ENCODE measurements around the gene SPPL2B. TPM values are rescaled to one million over a fixed set of nuclear protein-coding genes. Genes with fewer than 3 reads are reported as not detected.

Gene SPPL2B
- total and polyA plus RNA-seq, 5 experiments from 2014 or later = 10.5 to 175 (median 17.3) TPM

- peak overlapping the region; percentile 31 to 100 (median 99) for H3K27ac Mint-ChIP-seq
- peak overlapping the region; percentile 95 to 100 (median 99) for H3K4me3 Mint-ChIP-seq
- ATAC-seq (no peak), DNase-seq (no peak)
- H3K27me3 Mint-ChIP-seq = no peaks in the 10 kb centered on the region
- H3K4me1 Mint-ChIP-seq = peaks cover 35 to 67% (median 61%) of the 10 kb centered on the region in 4 donors
- no peaks in the 10 kb centered on the region for H3K9me3 Mint-ChIP-seq
- peaks cover 0 to 40% (median 10%) of the 10 kb centered on the region in 3 donors for H3K36me3 Mint-ChIP-seq
- POLR2A ChIA-PET = interaction anchor here (0.6 to 2.9 kb wide), 8 partner anchors 15 to 836 kb away, joined by 3 to 13 read pairs (median 4); partner anchors contain the start of genes PLEKHJ1 and REEP6
Observed at GRCh38 chr19:2326699-2327360, 1.7 kb upstream of the SPPL2B start.

GRCh38 chr19:2327773-2328400 lies 597 bp upstream of the SPPL2B start:
- peaks cover 39 to 76% (median 70%) of the 10 kb centered on the region in 4 donors for H3K4me1 Mint-ChIP-seq
- peak overlapping the region; percentile 95 to 100 (median 99) for H3K4me3 Mint-ChIP-seq
- ATAC-seq = peak; percentile 1 to 44
- DNase-seq = peak in 8 of 10 donors; percentile 36 to 74 (median 51)
- H3K9me3 Mint-ChIP-seq = no peaks in the 10 kb centered on the region
- H3K27ac Mint-ChIP-seq = peak overlapping the region; percentile 94 to 100 (median 99)
- H3K36me3 Mint-ChIP-seq = peaks cover 0 to 31% (median 10%) of the 10 kb centered on the region in 3 donors
- H3K27me3 Mint-ChIP-seq = no peaks in the 10 kb centered on the region
- POLR2A ChIA-PET = interaction anchor here (0.6 to 1.7 kb wide), 20 partner anchors 9 to 1464 kb away, joined by 3 to 11 read pairs (median 4); partner anchors contain the start of genes GADD45B, LMNB2, PLEKHJ1 and REEP6

GRCh38 chr19:2329149-2329478 lies 630 bp downstream of the SPPL2B start:
- Mint-ChIP-seq H3K9me3 (no peaks in the 10 kb centered on the region), H3K4me3 (peak overlapping the region; percentile 80 to 100 (median 92)), H3K27ac (peak overlapping the region; percentile 91 to 99 (median 96)), H3K4me1 (peaks cover 42 to 84% (median 78%) of the 10 kb centered on the region in 4 donors), H3K36me3 (peaks cover 0 to 20% (median 10%) of the 10 kb centered on the region in 3 donors), H3K27me3 (no peaks in the 10 kb centered on the region)
- DNase-seq (no peak), ATAC-seq (no peak)
- POLR2A ChIA-PET = interaction anchor here (0.5 to 3.7 kb wide), 6 partner anchors 13 to 99 kb away, joined by 3 to 27 read pairs (median 4); partner anchors contain the start of gene TIMM13

- peak overlapping the region; percentile 80 to 100 (median 92) for H3K4me3 Mint-ChIP-seq
- H3K36me3 Mint-ChIP-seq = peaks cover 0 to 16% (median 6%) of the 10 kb centered on the region in 3 donors
- ATAC-seq (no peak), DNase-seq (no peak)
- H3K9me3 Mint-ChIP-seq = no peaks in the 10 kb centered on the region
- no peaks in the 10 kb centered on the region for H3K27me3 Mint-ChIP-seq
- POLR2A ChIA-PET = interaction anchor here (0.5 to 3.7 kb wide), 9 partner anchors 11 to 264 kb away, joined by 3 to 27 read pairs (median 3); no protein-coding TSS in a partner anchor
- H3K4me1 Mint-ChIP-seq = peaks cover 42 to 82% (median 78%) of the 10 kb centered on the region in 4 donors
- H3K27ac Mint-ChIP-seq = peak overlapping the region; percentile 91 to 99 (median 96)
Observed at GRCh38 chr19:2329501-2329916, 1.0 kb downstream of the SPPL2B start.

DNA sequence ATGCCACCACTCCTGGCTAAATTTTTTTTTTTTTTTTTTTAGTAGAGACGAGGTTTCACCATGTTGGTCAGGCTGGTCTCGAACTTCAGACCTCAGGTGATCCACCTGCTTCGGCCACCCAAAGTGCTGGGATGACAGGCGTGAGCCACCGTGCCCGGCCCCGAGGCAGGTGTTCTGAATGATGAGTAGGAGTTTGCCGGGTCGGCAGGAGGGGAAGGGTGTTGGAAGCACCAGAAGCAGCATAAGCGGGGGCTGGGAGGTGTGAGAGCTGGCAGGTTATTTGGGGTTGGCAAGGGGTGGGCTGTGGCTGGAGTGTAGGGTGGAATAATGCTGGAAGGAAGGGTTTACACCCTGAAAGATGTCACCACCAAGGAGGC lies 1.8 kb downstream of the SPPL2B start:
- Mint-ChIP-seq H3K27ac (peak overlapping the region; percentile 94 to 99 (median 98)), H3K4me1 (peaks cover 42 to 78% (median 75%) of the 10 kb centered on the region in 4 donors), H3K9me3 (no peaks in the 10 kb centered on the region), H3K4me3 (peak overlapping the region; percentile 50 to 100 (median 90)), H3K27me3 (no peaks in the 10 kb centered on the region), H3K36me3 (peaks cover 0 to 11% (median 6%) of the 10 kb centered on the region in 3 donors)
- POLR2A ChIA-PET = interaction anchor here (0.6 to 3.7 kb wide), 7 partner anchors 11 to 291 kb away, joined by 3 to 27 read pairs (median 3); no protein-coding TSS in a partner anchor
- no peak for DNase-seq
- no peak for ATAC-seq

GRCh38 chr19:2330632-2331284 lies 2.3 kb downstream of the SPPL2B start:
- POLR2A ChIA-PET = interaction anchor here (0.7 to 3.7 kb wide), 7 partner anchors 12 to 290 kb away, joined by 3 to 27 read pairs (median 6); no protein-coding TSS in a partner anchor
- ATAC-seq = no peak
- H3K9me3 Mint-ChIP-seq = no peaks in the 10 kb centered on the region
- H3K4me3 Mint-ChIP-seq = peak overlapping the region; percentile 50 to 100 (median 90)
- peaks cover under 1 to 9% (median 6%) of the 10 kb centered on the region in 3 donors for H3K36me3 Mint-ChIP-seq
- peak overlapping the region; percentile 94 to 99 (median 98) for H3K27ac Mint-ChIP-seq
- H3K27me3 Mint-ChIP-seq = no peaks in the 10 kb centered on the region
- DNase-seq = no peak
- H3K4me1 Mint-ChIP-seq = peaks cover 42 to 77% (median 73%) of the 10 kb centered on the region in 4 donors

DNA sequence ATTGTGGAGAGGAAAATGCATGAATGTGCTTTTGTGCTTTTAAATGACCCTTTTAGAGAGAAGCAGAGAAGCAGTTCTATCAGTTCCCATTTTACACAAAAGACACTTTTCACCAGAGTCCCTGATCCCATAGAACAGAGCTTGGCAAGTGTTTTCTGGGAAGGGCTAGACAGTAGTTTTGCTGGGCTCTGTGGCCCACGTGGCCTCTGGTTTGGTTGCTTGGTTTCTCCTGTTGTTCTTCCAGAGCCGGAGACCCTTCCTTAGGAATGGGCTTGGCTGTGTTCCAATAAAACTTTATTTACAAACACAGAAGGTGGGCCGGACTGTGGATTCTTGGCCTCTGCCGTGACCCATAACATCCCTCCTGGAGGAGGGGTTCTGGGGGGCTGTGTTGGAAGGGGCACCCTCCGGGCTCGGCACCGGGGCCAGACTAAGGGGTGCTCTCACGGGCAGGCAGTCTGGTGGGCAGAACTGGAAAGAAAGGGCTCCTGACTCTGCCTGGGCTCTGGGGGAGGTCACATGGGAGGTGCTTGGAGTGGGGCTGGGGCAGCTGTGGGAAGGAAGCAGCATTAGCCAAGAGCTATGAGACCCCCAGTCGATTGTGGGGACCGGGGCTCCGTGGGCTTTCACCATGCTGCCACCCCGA lies 3.2 kb downstream of the SPPL2B start:
- no peaks in the 10 kb centered on the region for H3K27me3 Mint-ChIP-seq

DNA sequence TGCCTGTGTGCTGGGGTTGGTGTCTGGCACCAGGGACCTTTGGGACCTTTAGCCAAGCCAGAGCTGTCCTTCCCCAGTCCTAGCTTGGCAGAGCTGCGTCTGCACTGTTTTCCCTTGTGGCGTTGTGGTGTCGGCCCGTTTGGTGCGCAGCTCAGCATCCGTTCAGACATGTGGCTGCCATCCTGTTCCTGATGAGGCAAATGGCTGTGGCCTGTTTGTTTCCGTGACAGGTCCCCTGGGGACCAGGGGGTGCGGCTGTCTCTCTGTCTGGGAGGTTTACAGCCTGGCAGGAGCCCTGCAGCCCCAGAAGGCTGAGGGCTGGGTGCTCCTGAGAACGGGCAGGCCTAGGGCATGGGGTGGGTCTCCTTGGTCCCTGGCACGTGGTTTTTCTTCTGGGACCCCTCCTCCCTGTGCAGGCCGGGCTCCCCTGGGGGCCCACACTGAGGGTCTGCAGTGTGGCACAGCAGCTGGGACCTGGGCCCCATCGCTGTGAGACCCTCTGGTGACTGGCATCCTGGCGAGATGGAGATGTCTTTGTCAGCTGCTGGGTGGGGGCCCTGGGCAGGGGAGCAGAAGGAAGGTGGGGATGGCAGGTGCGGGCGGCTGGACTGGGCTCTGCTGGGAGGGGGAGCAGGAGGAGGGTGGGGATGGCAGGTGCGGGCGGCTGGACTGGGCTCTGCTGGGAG lies 4.0 kb downstream of the SPPL2B start:
- H3K4me1 Mint-ChIP-seq = peaks cover 43 to 82% (median 69%) of the 10 kb centered on the region in 4 donors
- H3K4me3 Mint-ChIP-seq = peak overlapping the region; percentile 58 to 95 (median 80)
- H3K36me3 Mint-ChIP-seq = peaks cover 2 to 6% (median 4%) of the 10 kb centered on the region in 3 donors
- POLR2A ChIA-PET = interaction anchor here (0.6 to 3.7 kb wide), 13 partner anchors 11 to 178 kb away, joined by 3 to 27 read pairs (median 5); partner anchors contain the start of genes GADD45B, PLEKHJ1, TIMM13 and TMPRSS9
- peak; percentile 57 to 89 (median 74) for DNase-seq
- ATAC-seq = peak; percentile 79 to 86
- H3K9me3 Mint-ChIP-seq = no peaks in the 10 kb centered on the region
- no peaks in the 10 kb centered on the region for H3K27me3 Mint-ChIP-seq
- H3K27ac Mint-ChIP-seq = peak overlapping the region; percentile 94 to 99 (median 98)

More for the DNA sequence above, 3.2 kb downstream of the SPPL2B start:
- Mint-ChIP-seq H3K4me1 (peaks cover 44 to 78% (median 75%) of the 10 kb centered on the region in 4 donors), H3K36me3 (peaks cover 2 to 6% (median 3%) of the 10 kb centered on the region in 3 donors), H3K4me3 (peak overlapping the region; percentile 40 to 100 (median 82)), H3K27ac (peak overlapping the region; percentile 94 to 99 (median 98)), H3K9me3 (no peaks in the 10 kb centered on the region)
- DNase-seq = no peak
- POLR2A ChIA-PET = interaction anchor here (0.5 to 3.7 kb wide), 11 partner anchors 10 to 1591 kb away, joined by 3 to 27 read pairs (median 5); partner anchors contain the start of genes PLEKHJ1 and TMPRSS9
- peak; percentile 2 for ATAC-seq

DNA sequence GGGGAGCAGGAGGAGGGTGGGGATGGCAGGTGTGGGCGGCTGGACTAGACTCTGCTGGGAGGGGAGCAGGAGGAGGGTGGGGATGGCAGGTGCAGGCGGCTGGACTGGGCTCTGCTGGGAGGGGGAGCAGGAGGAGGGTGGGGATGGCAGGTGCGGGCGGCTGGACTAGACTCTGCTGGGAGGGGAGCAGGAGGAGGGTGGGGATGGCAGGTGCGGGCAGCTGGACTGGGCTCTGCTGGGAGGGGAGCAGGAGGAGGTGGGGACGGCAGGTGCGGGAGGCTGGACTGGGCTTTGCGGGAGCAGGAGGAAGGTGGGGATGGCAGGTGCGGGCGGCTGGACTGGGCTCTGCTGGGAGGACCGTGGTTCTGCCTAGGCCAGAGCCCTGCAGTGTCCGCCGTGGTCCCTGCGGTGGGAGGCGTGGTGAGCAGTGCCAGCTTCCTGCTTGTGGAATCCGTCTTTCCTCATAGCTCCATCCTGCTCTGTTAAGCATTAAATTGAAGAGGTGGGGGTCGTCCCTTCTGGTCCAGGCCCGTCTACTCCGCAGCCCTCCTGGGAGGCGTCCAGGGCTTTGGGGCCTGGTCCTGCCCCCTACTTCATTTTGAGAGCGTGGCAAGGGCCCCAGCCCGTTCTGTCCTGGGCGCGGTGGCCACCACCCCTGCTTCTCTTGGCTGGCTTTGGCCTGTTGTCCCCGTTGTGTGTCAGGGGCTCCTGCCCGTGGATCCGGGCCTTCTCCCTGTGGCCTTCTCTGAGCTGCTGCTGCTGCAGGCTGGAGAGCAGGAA lies 4.7 kb downstream of the SPPL2B start:
- ATAC-seq (no peak), DNase-seq (no peak)
- Mint-ChIP-seq H3K4me1 (peaks cover 43 to 78% (median 66%) of the 10 kb centered on the region in 4 donors), H3K27me3 (no peaks in the 10 kb centered on the region), H3K27ac (peak overlapping the region; percentile 75 to 99 (median 90)), H3K36me3 (peaks cover 2 to 9% (median 6%) of the 10 kb centered on the region in 3 donors), H3K9me3 (no peaks in the 10 kb centered on the region), H3K4me3 (peak overlapping the region; percentile 36 to 95 (median 57))
- POLR2A ChIA-PET = interaction anchor here (0.6 to 2.2 kb wide), 7 partner anchors 48 to 143 kb away, joined by 3 to 8 read pairs (median 5); partner anchors contain the start of genes GADD45B and TIMM13

- Mint-ChIP-seq H3K27ac (peak overlapping the region; percentile 75 to 99 (median 90)), H3K27me3 (no peaks in the 10 kb centered on the region), H3K4me3 (peak overlapping the region; percentile 36 to 95 (median 57)), H3K36me3 (peaks cover 0 to 8% (median 6%) of the 10 kb centered on the region in 3 donors), H3K9me3 (no peaks in the 10 kb centered on the region), H3K4me1 (peaks cover 41 to 74% (median 63%) of the 10 kb centered on the region in 4 donors)
- POLR2A ChIA-PET = interaction anchor here (0.6 to 2.2 kb wide), 5 partner anchors 49 to 142 kb away, joined by 3 to 8 read pairs (median 4); partner anchors contain the start of gene GADD45B
- ATAC-seq (no peak), DNase-seq (no peak)
Observed at GRCh38 chr19:2333807-2334211, 5.3 kb downstream of the SPPL2B start.
